Liver (tissue), 3 donors: ENCODE measurements around the gene RPP14.

Experiments
- EGR1 ChIP-seq, 2 donors: IDR thresholded peaks; 2 replicates each; pipeline ENCODE4 v1.6.1; 2016 to 2018; ENCODE audit warnings: antibody characterized with exemption in 2 of 2, low read depth in 2 of 2
- FOXA1 ChIP-seq: IDR thresholded peaks from 2 replicates; pipeline ENCODE4 v1.6.1; 2016; ENCODE audit warnings: antibody characterized with exemption
- GABPA ChIP-seq, 2 donors: IDR thresholded peaks in 1 of 2; conservative IDR thresholded peaks in 1 of 2; 2 replicates each; pipeline ENCODE4 v1.6.1; 2016; ENCODE audit warnings: antibody characterized with exemption in 2 of 2, mild to moderate bottlenecking in 1 of 2, moderate library complexity in 1 of 2
- NR2F2 ChIP-seq: IDR thresholded peaks from 2 replicates; pipeline ENCODE4 v1.6.1; 2016; ENCODE audit warnings: antibody characterized with exemption
- RAD21 ChIP-seq, 2 donors: IDR thresholded peaks; 2 replicates each; pipeline ENCODE4 v1.6.1; 2016; ENCODE audit warnings: antibody characterized with exemption in 2 of 2, mild to moderate bottlenecking in 2 of 2
- SP1 ChIP-seq: IDR thresholded peaks from 2 replicates; pipeline ENCODE4 v1.6.1; 2018; ENCODE audit warnings: antibody characterized with exemption, mild to moderate bottlenecking
- TAF1 ChIP-seq: conservative IDR thresholded peaks from 2 replicates; pipeline ENCODE4 v1.6.1; 2016; ENCODE audit warnings: antibody characterized with exemption, mild to moderate bottlenecking
- YY1 ChIP-seq: IDR thresholded peaks from 2 replicates; pipeline ENCODE4 v1.6.1; 2016; ENCODE audit warnings: antibody characterized with exemption, mild to moderate bottlenecking
- TF ChIP-seq, protein P1 (sequence below): fragments of 150-350 bp; IDR thresholded peaks from 2 replicates; pipeline ENCODE4 v1.5.1; 2017; ENCODE audit warnings: improper control_type of control experiment, low read depth, low read length; ENCODE audit not compliant: missing input control
- TF ChIP-seq, protein P2 (sequence below): IDR thresholded peaks from 2 replicates; pipeline ENCODE4 v1.6.1; 2016; ENCODE audit warnings: antibody characterized with exemption, mild to moderate bottlenecking
- TF ChIP-seq, protein P3 (sequence below): IDR thresholded peaks from 2 replicates; pipeline ENCODE4 v1.6.1; 2016; ENCODE audit warnings: antibody characterized with exemption
- TF ChIP-seq, protein P4 (sequence below): IDR thresholded peaks from 2 replicates; pipeline ENCODE4 v1.6.1; 2016; ENCODE audit warnings: antibody characterized with exemption
- TF ChIP-seq, protein P5 (sequence below): IDR thresholded peaks from 2 replicates; pipeline ENCODE4 v1.6.1; 2016; ENCODE audit warnings: antibody characterized with exemption
- donor health status: healthy.
- donor health status: healthy.

DNA sequence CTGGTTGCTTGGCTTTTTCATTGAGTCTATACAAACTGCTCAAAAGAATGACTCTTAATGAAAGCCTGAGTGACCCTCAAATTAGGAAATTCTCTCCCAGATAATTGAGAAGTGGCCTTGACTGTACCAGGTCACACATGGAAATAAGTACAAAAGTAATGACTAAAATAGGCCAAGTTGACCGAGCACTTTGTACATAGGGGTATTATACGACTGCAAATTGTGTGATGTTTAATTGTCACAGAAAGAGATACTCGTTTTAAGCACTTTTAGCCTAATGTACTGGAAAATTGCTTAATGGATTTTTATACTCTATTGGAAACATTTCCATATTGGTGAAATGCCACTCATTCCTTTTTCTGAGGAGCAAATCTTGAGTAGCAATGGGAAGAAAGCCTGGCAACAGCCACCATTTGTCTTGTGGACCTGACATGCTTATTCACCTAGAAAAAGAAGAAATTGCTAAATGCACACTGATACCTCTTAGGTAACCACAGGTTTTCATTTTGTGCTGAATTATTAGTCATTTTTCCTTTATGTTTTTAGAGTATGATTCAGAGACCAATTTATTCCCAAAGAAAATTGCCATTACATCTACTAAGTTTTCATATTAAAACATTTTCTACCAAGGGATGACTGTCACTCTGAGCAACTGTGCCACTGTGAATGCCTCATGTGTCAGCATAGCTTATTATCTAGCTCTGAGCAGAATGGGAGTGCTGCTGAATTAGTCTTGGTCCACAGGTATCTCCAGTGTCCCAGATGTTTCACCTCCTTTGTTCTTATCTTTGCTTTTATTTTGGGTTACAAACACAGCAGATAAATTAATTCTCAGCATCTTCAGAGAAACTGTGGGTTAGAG is 17.7 kb downstream of the RPP14 start:
- TF ChIP-seq EGR1 (IDR thresholded peaks at IDR 0.05; ENCODE audit: low read depth in 2 of 2) (no peak), TAF1 (no peak), GABPA (IDR thresholded peaks at IDR 0.05 in 1 of 2, conservative IDR thresholded peaks at IDR 0.05 in 1 of 2) (no peak), NR2F2 (no peak), FOXA1 (no peak), SP1 (no peak), RAD21 (IDR thresholded peaks at IDR 0.05) (no peak), YY1 (no peak)
- TF ChIP-seq, protein P1, sequence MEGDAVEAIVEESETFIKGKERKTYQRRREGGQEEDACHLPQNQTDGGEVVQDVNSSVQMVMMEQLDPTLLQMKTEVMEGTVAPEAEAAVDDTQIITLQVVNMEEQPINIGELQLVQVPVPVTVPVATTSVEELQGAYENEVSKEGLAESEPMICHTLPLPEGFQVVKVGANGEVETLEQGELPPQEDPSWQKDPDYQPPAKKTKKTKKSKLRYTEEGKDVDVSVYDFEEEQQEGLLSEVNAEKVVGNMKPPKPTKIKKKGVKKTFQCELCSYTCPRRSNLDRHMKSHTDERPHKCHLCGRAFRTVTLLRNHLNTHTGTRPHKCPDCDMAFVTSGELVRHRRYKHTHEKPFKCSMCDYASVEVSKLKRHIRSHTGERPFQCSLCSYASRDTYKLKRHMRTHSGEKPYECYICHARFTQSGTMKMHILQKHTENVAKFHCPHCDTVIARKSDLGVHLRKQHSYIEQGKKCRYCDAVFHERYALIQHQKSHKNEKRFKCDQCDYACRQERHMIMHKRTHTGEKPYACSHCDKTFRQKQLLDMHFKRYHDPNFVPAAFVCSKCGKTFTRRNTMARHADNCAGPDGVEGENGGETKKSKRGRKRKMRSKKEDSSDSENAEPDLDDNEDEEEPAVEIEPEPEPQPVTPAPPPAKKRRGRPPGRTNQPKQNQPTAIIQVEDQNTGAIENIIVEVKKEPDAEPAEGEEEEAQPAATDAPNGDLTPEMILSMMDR: no peak
- TF ChIP-seq, protein P2, sequence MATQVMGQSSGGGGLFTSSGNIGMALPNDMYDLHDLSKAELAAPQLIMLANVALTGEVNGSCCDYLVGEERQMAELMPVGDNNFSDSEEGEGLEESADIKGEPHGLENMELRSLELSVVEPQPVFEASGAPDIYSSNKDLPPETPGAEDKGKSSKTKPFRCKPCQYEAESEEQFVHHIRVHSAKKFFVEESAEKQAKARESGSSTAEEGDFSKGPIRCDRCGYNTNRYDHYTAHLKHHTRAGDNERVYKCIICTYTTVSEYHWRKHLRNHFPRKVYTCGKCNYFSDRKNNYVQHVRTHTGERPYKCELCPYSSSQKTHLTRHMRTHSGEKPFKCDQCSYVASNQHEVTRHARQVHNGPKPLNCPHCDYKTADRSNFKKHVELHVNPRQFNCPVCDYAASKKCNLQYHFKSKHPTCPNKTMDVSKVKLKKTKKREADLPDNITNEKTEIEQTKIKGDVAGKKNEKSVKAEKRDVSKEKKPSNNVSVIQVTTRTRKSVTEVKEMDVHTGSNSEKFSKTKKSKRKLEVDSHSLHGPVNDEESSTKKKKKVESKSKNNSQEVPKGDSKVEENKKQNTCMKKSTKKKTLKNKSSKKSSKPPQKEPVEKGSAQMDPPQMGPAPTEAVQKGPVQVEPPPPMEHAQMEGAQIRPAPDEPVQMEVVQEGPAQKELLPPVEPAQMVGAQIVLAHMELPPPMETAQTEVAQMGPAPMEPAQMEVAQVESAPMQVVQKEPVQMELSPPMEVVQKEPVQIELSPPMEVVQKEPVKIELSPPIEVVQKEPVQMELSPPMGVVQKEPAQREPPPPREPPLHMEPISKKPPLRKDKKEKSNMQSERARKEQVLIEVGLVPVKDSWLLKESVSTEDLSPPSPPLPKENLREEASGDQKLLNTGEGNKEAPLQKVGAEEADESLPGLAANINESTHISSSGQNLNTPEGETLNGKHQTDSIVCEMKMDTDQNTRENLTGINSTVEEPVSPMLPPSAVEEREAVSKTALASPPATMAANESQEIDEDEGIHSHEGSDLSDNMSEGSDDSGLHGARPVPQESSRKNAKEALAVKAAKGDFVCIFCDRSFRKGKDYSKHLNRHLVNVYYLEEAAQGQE: no peak
- TF ChIP-seq, protein P3, sequence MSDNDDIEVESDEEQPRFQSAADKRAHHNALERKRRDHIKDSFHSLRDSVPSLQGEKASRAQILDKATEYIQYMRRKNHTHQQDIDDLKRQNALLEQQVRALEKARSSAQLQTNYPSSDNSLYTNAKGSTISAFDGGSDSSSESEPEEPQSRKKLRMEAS: no peak
- TF ChIP-seq, protein P4, sequence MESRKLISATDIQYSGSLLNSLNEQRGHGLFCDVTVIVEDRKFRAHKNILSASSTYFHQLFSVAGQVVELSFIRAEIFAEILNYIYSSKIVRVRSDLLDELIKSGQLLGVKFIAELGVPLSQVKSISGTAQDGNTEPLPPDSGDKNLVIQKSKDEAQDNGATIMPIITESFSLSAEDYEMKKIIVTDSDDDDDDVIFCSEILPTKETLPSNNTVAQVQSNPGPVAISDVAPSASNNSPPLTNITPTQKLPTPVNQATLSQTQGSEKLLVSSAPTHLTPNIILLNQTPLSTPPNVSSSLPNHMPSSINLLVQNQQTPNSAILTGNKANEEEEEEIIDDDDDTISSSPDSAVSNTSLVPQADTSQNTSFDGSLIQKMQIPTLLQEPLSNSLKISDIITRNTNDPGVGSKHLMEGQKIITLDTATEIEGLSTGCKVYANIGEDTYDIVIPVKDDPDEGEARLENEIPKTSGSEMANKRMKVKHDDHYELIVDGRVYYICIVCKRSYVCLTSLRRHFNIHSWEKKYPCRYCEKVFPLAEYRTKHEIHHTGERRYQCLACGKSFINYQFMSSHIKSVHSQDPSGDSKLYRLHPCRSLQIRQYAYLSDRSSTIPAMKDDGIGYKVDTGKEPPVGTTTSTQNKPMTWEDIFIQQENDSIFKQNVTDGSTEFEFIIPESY: no peak
- TF ChIP-seq, protein P5, sequence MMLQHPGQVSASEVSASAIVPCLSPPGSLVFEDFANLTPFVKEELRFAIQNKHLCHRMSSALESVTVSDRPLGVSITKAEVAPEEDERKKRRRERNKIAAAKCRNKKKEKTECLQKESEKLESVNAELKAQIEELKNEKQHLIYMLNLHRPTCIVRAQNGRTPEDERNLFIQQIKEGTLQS: no peak
